T-cell (primary cell): ENCODE measurements around the gene VPS37B. TPM values are rescaled to one million over a fixed set of nuclear protein-coding genes. Genes with fewer than 3 reads are reported as not detected.

Experiments
- ATAC-seq, 4 experiments: fragments of 200-7000 bp in 3 of 4; fragments of 150-1000 bp in 1 of 4; cut with Tn5 transposase; replicated peaks in 1 of 4; 1 replicate in 3 of 4; 2 replicates in 1 of 4; pipeline ENCODE4 v1.10.0; 2021; ENCODE audit warnings: moderate library complexity in 3 of 4, mild to moderate bottlenecking in 2 of 4, moderate number of reproducible peaks in 1 of 4
- CTCF ChIA-PET, 2 donors: fragments of 300-600 bp; sonication (Branson Sonifier 250); formaldehyde crosslinking; loops; one replicate each; lab custom pipeline; 2022; ENCODE audit warnings: antibody characterized with exemption in 2 of 2; lab: Charles Lee
- POLR2A ChIA-PET, 2 donors: fragments of 300-600 bp; sonication (Branson Sonifier 250); formaldehyde crosslinking; loops; one replicate each; lab custom pipeline; 2022; ENCODE audit warnings: antibody characterized with exemption in 2 of 2; lab: Charles Lee
- DNase-seq, 35 experiments: peaks; one replicate each; pipeline versions ENCODE4 v3.0.0 to v3.0.0-alpha.2; 2013 to 2023
- H3K27ac ChIP-seq: one replicate; pipeline ENCODE4 v1.5.1; 2013; ENCODE audit warnings: low read length
- H3K27me3 ChIP-seq, 2 experiments: replicated peaks in 1 of 2; 1 replicate in 1 of 2; 2 replicates in 1 of 2; pipeline versions ENCODE4 v1.6.1 to v1.7.0; 2013; ENCODE audit warnings: low read length in 1 of 2, mixed read lengths in 1 of 2; ENCODE audit not compliant: control insufficient read depth in 2 of 2, insufficient read depth in 2 of 2; ENCODE audit errors: extremely low read depth in 1 of 2
- H3K36me3 ChIP-seq, 2 donors: 1 replicate in 1 of 2; 2 replicates in 1 of 2; pipeline versions ENCODE4 v1.6.1 to v1.7.0; 2013; ENCODE audit warnings: low read length in 1 of 2; ENCODE audit not compliant: control insufficient read depth in 2 of 2, insufficient read depth in 1 of 2; ENCODE audit errors: extremely low read depth in 1 of 2
- H3K4me1 ChIP-seq, 2 experiments: 1 replicate in 1 of 2; 2 replicates in 1 of 2; pipeline versions ENCODE4 v1.6.1 to v1.7.0; 2013; ENCODE audit warnings: low read length in 2 of 2, mixed read lengths in 1 of 2; ENCODE audit not compliant: insufficient read depth in 2 of 2, control insufficient read depth in 1 of 2; ENCODE audit errors: extremely low read depth in 1 of 2
- H3K4me3 ChIP-seq, 2 donors: 1 replicate in 1 of 2; 2 replicates in 1 of 2; pipeline versions ENCODE4 v1.5.1 to v1.7.0; 2013; ENCODE audit warnings: mild to moderate bottlenecking in 2 of 2, low read length in 1 of 2, moderate library complexity in 1 of 2; ENCODE audit not compliant: control insufficient read depth in 1 of 2; ENCODE audit errors: extremely low read depth in 1 of 2
- H3K9me3 ChIP-seq: 2 replicates; pipeline ENCODE4 v1.7.0; 2013
- H3K27ac Mint-ChIP-seq, 2 donors: one replicate each; pipeline ENCODE4 v1.8.0; 2020 to 2021; ENCODE audit warnings: mild to moderate bottlenecking in 2 of 2, mixed read lengths in 2 of 2
- H3K27me3 Mint-ChIP-seq, 2 donors: one replicate each; pipeline ENCODE4 v1.8.0; 2021 to 2022; ENCODE audit warnings: mixed read lengths in 2 of 2
- H3K36me3 Mint-ChIP-seq: one replicate; pipeline ENCODE4 v1.8.0; 2021; ENCODE audit warnings: mixed read lengths
- H3K4me1 Mint-ChIP-seq, 3 donors: one replicate each; pipeline ENCODE4 v1.8.0; 2020 to 2022; ENCODE audit warnings: mixed read lengths in 3 of 3, mild to moderate bottlenecking in 1 of 3
- H3K4me3 Mint-ChIP-seq, 3 donors: one replicate each; pipeline ENCODE4 v1.8.0; 2020 to 2022; ENCODE audit warnings: mild to moderate bottlenecking in 3 of 3, mixed read lengths in 3 of 3, moderate library complexity in 3 of 3
- H3K9me3 Mint-ChIP-seq, 3 donors: one replicate each; pipeline ENCODE4 v1.8.0; 2020 to 2022; ENCODE audit warnings: mixed read lengths in 3 of 3
- WGBS: methylation state at CpG from one replicate; pipeline ENCODE4 v1.1.5; 2013; ENCODE audit warnings: missing lambda C conversion rate; ENCODE audit not compliant: insufficient coverage; 5-methylcytosine and 5-hydroxymethylcytosine counted together
- total RNA-seq, 35 experiments: library from RNA in 6 of 35; stranded (reverse) in 6 of 35; fragments of 120-200 nt in 1 of 35; gene quantifications; one replicate each; pipeline versions ENCODE4 v1.2.1 to v1.2.4 and lab custom pipeline; 2013 to 2026

VPS37B gene
- total RNA-seq, 5 donors from 2014 or later (not counting 1 experiment from before 2014, with no cell fraction given): 25.9 to 85.8 (median 34.6) TPM

DNA sequence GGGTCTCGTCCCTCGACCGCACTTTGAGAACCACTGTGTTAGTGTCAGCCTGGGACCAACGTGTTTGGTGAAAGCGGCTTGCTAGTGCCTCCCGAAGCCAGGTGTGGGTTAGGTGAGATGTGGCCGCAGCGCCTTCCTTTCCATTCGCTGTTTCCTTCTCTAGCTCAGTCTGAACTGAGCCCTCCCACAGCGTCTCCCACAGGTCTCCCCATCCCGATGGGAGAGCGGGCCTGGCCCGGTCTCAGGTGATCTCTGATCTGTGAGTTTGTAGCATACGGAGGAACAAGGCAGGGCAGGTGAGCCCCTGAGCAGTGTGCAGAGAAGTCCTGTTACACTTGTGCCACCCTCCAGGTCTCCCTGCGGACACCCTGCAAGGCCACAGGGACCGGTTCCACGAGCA lies 41.4 kb downstream of the VPS37B start:
- Histone ChIP-seq H3K27ac (no peak overlapping the region), H3K4me1 (no peaks in the 10 kb centered on the region), H3K36me3 (peaks cover 7% of the 10 kb centered on the region in 2 donors), H3K27me3 (no peaks in the 10 kb centered on the region), H3K9me3 (no peaks in the 10 kb centered on the region), H3K4me3 (no peak overlapping the region)
- ChIA-PET CTCF (no interaction called here), POLR2A (no interaction called here)
- Mint-ChIP-seq H3K4me1 (no peaks in the 10 kb centered on the region), H3K36me3 (peaks cover 13% of the 10 kb centered on the region), H3K4me3 (no peak overlapping the region), H3K27ac (no peak overlapping the region), H3K9me3 (no peaks in the 10 kb centered on the region), H3K27me3 (no peaks in the 10 kb centered on the region)
- ATAC-seq: no peak
- 93% methylated on average over 14 of the region's 17 CpGs for WGBS
- no peak for DNase-seq

DNA sequence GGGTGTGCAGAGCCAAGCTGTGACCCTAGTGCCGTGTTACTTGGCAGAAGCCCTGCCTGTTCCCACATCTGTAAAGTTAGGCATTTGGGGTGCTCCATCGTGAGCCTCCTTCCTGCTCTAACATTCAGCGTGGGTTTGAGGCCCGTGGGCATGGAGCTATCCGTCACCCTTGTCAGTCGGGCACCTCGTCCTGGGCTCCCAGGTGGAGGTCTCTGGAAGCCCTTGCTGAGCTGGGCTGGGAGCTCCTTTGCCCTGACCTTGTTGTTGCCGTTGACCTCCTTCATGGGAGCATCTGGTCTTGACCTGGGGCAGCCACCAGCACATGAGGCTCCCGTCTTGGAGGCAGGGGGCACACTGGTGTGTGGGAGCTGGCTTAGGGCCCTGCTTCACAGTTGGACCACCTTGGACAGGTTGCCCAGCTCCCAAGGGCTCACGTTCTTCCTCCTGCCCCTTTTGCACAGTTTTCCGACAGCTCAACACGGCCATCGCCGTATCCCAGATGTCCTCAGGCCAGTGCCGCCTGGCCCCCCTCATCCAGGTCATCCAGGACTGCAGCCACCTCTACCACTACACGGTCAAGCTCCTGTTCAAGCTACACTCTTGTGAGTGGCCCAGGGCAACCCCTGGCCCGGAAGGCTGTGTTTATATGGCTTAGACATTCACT lies 42.2 kb downstream of the VPS37B start:
- peaks cover 15% of the 10 kb centered on the region for H3K36me3 Mint-ChIP-seq
- H3K27me3 ChIP-seq: no peaks in the 10 kb centered on the region
- no peaks in the 10 kb centered on the region for H3K9me3 Mint-ChIP-seq
- H3K4me3 ChIP-seq: no peak overlapping the region
- ChIA-PET POLR2A (interaction anchor here in 1 of 2 donors (0.7 kb wide), 1 partner anchor 47 kb away, joined by 3 read pairs; no protein-coding TSS in a partner anchor), CTCF (interaction anchor here in 1 of 2 donors (0.6 kb wide), 1 partner anchor 45 kb away, joined by 3 read pairs; no protein-coding TSS in a partner anchor)
- 92% methylated on average over 15 of the region's 17 CpGs for WGBS
- ATAC-seq: no peak
- no peaks in the 10 kb centered on the region for H3K27me3 Mint-ChIP-seq
- H3K27ac ChIP-seq: no peak overlapping the region
- H3K4me1 ChIP-seq: no peaks in the 10 kb centered on the region
- H3K4me1 Mint-ChIP-seq: no peaks in the 10 kb centered on the region
- no peak overlapping the region for H3K4me3 Mint-ChIP-seq
- H3K9me3 ChIP-seq: no peaks in the 10 kb centered on the region
- peaks cover 7 to 12% of the 10 kb centered on the region in 2 donors for H3K36me3 ChIP-seq
- no peak for DNase-seq
- no peak overlapping the region for H3K27ac Mint-ChIP-seq

DNA sequence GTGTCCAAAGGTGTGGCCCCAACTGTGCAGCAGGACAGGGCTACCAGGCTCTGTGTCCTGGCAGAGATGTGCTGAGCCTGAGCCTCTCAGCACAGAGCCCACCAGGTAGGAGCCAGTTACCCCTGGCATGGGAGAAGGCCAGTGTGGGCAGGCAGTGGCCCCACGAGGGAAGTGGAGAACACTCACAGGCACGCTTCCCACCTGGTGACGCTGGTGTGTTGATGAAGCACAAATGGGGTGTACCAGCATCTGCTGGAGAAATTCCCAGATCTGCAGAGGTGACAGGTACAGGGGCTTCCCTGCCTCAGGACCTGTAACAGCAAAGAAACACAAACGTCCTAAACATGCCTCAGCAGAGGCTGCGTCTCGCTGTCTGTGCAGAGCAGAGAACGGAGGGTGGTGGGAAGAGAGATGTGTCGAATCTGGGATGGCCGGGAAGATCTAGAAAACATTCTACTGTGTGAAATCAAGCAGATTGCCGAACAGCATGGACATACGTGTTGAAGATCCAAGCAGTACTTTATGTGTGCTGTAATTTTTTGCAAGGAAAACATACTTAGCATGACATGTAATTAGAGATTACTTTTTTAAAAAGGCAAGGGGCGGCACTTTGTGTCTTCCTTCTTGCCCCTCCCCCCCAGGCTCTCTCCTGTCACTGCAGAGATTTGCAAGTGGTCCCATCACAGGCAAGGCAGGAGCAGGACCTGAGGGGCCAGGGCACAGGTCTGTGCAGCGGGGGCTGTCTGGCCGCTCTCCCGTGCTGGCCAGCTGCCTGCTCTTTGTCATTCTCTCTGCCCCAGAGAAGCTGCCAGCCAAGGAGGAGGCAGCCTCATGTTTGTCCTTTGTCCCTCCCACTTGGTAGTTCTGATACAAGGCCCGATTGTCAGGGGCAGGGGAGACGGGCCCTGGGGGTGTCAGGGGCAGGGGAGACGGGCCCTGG lies 43.3 kb downstream of the VPS37B start:
- Mint-ChIP-seq H3K4me1 (no peaks in the 10 kb centered on the region), H3K4me3 (no peak overlapping the region), H3K27ac (no peak overlapping the region), H3K36me3 (peaks cover 13% of the 10 kb centered on the region), H3K9me3 (no peaks in the 10 kb centered on the region), H3K27me3 (no peaks in the 10 kb centered on the region)
- Histone ChIP-seq H3K27ac (no peak overlapping the region), H3K36me3 (peaks cover 14% of the 10 kb centered on the region in 2 donors), H3K9me3 (no peaks in the 10 kb centered on the region), H3K4me3 (no peak overlapping the region), H3K27me3 (no peaks in the 10 kb centered on the region), H3K4me1 (no peaks in the 10 kb centered on the region)
- no peak for ATAC-seq
- WGBS: 91% methylated on average over 12 of the region's 18 CpGs
- ChIA-PET CTCF (interaction anchor here in 1 of 2 donors (0.6 kb wide), 1 partner anchor 44 kb away, joined by 3 read pairs; no protein-coding TSS in a partner anchor), POLR2A (no interaction called here)
- DNase-seq: no peak

DNA sequence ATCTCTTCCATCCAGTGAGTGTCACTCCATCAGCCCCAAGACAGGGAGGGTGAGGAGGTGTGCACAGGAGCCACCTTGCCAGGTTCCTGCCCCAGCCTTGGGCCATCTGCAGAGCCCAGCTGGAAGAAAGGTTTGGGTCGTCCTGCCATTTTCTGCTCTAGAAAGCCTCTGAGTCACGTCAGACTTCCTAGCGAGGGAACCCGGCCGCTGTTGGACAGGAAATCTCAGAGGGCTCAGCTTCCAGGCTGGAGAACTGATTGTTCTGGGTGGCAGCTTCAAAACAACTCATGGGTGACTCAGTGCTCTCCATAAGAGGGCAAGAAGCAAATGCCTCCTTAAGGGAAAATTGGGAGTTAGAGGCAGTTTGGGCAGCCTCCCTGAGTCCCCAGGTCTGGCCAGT lies 44.1 kb downstream of the VPS37B start:
- peaks cover 5% of the 10 kb centered on the region for H3K36me3 Mint-ChIP-seq
- H3K4me1 Mint-ChIP-seq: no peaks in the 10 kb centered on the region
- CTCF ChIA-PET: no interaction called here
- H3K36me3 ChIP-seq: peaks cover 14 to 15% of the 10 kb centered on the region in 2 donors
- no peaks in the 10 kb centered on the region for H3K9me3 ChIP-seq
- H3K27me3 ChIP-seq: no peaks in the 10 kb centered on the region
- no peaks in the 10 kb centered on the region for H3K27me3 Mint-ChIP-seq
- H3K4me3 ChIP-seq: no peak overlapping the region
- 87% methylated on average over 5 of the region's 5 CpGs for WGBS
- H3K27ac ChIP-seq: no peak overlapping the region
- ATAC-seq (no peak), DNase-seq (no peak)
- H3K27ac Mint-ChIP-seq: no peak overlapping the region
- POLR2A ChIA-PET: no interaction called here
- no peaks in the 10 kb centered on the region for H3K9me3 Mint-ChIP-seq
- H3K4me1 ChIP-seq: no peaks in the 10 kb centered on the region
- no peak overlapping the region for H3K4me3 Mint-ChIP-seq

DNA sequence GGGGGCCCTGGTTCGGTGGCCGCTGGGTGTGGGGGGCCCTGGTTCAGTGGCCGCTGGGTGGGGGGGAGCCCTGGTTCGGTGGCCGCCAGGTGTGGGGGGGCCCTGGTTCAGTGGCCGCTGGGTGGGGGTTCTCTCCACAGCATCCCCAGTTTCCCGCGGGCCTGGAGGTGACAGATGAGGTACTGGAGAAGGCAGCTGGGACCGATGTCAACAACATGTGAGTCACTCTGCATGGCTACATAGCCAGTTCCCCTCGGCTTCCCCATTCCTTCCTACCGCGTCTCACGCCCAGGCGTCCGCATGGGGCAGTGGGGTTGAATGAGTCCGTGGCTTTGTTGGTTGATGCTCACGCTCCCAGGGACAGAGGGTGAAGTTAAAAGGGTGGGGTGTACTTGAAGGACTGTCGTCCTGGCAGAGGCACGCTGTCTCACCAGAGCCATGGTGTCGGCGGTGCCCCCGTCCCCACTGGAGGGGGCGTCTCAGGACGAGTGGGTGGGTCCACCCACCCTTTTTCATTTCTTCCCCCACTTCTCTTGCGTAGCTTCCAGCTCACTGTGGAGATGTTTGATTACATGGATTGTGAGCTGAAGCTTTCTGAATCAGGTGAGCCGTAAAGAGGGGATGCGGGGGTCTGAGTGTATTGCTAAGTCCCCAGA lies 45.1 kb downstream of the VPS37B start:
- Mint-ChIP-seq H3K36me3 (peaks cover 5% of the 10 kb centered on the region), H3K27me3 (no peaks in the 10 kb centered on the region), H3K27ac (no peak overlapping the region), H3K4me1 (no peaks in the 10 kb centered on the region), H3K4me3 (no peak overlapping the region), H3K9me3 (no peaks in the 10 kb centered on the region)
- H3K4me3 ChIP-seq: no peak overlapping the region
- ChIA-PET POLR2A (interaction anchor here in 1 of 2 donors (0.6 kb wide), 1 partner anchor 14 kb away, joined by 3 read pairs; no protein-coding TSS in a partner anchor), CTCF (interaction anchor here in 1 of 2 donors (0.6 kb wide), 1 partner anchor 57 kb away, joined by 5 read pairs; no protein-coding TSS in a partner anchor)
- no peaks in the 10 kb centered on the region for H3K9me3 ChIP-seq
- H3K27me3 ChIP-seq: no peaks in the 10 kb centered on the region
- peaks cover 14 to 15% of the 10 kb centered on the region in 2 donors for H3K36me3 ChIP-seq
- 94% methylated on average over 15 of the region's 27 CpGs for WGBS
- DNase-seq: no peak
- H3K4me1 ChIP-seq: no peaks in the 10 kb centered on the region
- H3K27ac ChIP-seq: no peak overlapping the region
- no peak for ATAC-seq

DNA sequence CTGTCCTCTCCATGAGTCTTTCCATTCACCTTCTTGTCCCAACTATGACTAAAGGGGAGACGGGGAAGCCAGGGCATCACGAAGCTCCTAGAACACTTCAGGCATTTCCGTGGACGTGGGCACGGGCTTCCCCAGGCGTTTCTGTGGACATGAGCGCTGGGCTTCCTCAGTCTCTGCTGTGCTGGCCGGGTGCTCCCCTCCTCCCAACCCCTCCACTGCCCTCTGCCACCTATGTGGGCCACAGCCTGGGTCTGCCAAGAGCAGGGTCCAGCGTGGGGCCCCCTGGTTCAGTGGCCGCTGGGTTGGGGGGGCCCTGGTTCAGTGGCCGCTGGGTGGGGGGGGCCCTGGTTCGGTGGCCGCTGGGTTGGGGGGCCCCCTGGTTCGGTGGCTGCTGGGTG lies 45.9 kb downstream of the VPS37B start:
- ChIA-PET POLR2A (interaction anchor here in 1 of 2 donors (0.6 kb wide), 1 partner anchor 15 kb away, joined by 3 read pairs; no protein-coding TSS in a partner anchor), CTCF (interaction anchor here in 1 of 2 donors (1.0 kb wide), 1 partner anchor 9 kb away, joined by 4 read pairs; no protein-coding TSS in a partner anchor)
- ATAC-seq: no peak
- H3K9me3 ChIP-seq: no peaks in the 10 kb centered on the region
- 97% methylated on average over 5 of the region's 14 CpGs for WGBS
- H3K27ac ChIP-seq: no peak overlapping the region
- Mint-ChIP-seq H3K36me3 (peaks cover 5% of the 10 kb centered on the region), H3K4me3 (no peak overlapping the region), H3K27ac (no peak overlapping the region), H3K4me1 (no peaks in the 10 kb centered on the region), H3K9me3 (no peaks in the 10 kb centered on the region), H3K27me3 (no peaks in the 10 kb centered on the region)
- H3K27me3 ChIP-seq: no peaks in the 10 kb centered on the region
- DNase-seq: no peak
- H3K36me3 ChIP-seq: peaks cover 10 to 15% of the 10 kb centered on the region in 2 donors
- no peaks in the 10 kb centered on the region for H3K4me1 ChIP-seq
- no peak overlapping the region for H3K4me3 ChIP-seq
